Mesothelial cell of epicardium (in vitro differentiated cells): Measurements from ENCODE around the gene IFT20. TPM values are rescaled to one million over a fixed set of nuclear protein-coding genes. Genes with fewer than 3 reads are reported as not detected.

ENCODE experiments used
- DNase-seq, 2 experiments: peaks; one replicate each; pipeline ENCODE4 v3.0.0; 2021; ENCODE audit warnings: low spot score in 2 of 2; ENCODE audit not compliant: unreplicated experiment in 2 of 2
- H3K27ac Mint-ChIP-seq: 2 replicates; pipeline ENCODE4 v1.8.0; 2021; ENCODE audit warnings: mixed read lengths
- H3K27me3 Mint-ChIP-seq: 2 replicates; pipeline ENCODE4 v1.8.0; 2021; ENCODE audit warnings: low read depth, mixed read lengths
- H3K36me3 Mint-ChIP-seq: 2 replicates; pipeline ENCODE4 v1.8.0; 2021; ENCODE audit warnings: mixed read lengths
- H3K4me1 Mint-ChIP-seq: 2 replicates; pipeline ENCODE4 v1.8.0; 2021; ENCODE audit warnings: mixed read lengths
- H3K4me3 Mint-ChIP-seq: 2 replicates; pipeline ENCODE4 v1.8.0; 2021; ENCODE audit warnings: mild to moderate bottlenecking, moderate library complexity, mixed read lengths
- H3K9me3 Mint-ChIP-seq: 2 replicates; pipeline ENCODE4 v1.8.0; 2021; ENCODE audit warnings: mixed read lengths
- CTCF ChIP-seq: fragments of 200-600 bp; sonication (generic); IDR thresholded peaks from one replicate; pipeline ENCODE4 v1.5.0; 2021; ENCODE audit warnings: antibody characterized with exemption; ENCODE audit not compliant: unreplicated experiment
- microRNA-seq: library from miRNA; unstranded; fragments of <30 nt; microRNA quantifications from one replicate; pipeline ENCODE4 v1.2.0, GENCODE V29; 2021; ENCODE audit warnings: inconsistent platforms, mixed read lengths
- total RNA-seq: library from RNA; stranded (reverse); gene quantifications from 3 replicates; pipeline ENCODE4 v1.2.1, GENCODE V29; 2021

The IFT20 gene
- total RNA-seq, 1 donor from 2014 or later = 40.2 TPM

GRCh38 chr17:28290703-28291102 is 44.6 kb downstream of the IFT20 start:
- no peaks in the 10 kb centered on the region for H3K36me3 Mint-ChIP-seq
- H3K27me3 Mint-ChIP-seq = no peaks in the 10 kb centered on the region
- DNase-seq = no peak
- H3K4me1 Mint-ChIP-seq = peaks cover 2% of the 10 kb centered on the region
- no peak for TF ChIP-seq CTCF
- no peak overlapping the region for H3K4me3 Mint-ChIP-seq
- H3K9me3 Mint-ChIP-seq = no peaks in the 10 kb centered on the region
- H3K27ac Mint-ChIP-seq = no peak overlapping the region

GRCh38 chr17:28285965-28286364 is 49.3 kb downstream of the IFT20 start:
- Mint-ChIP-seq H3K27ac (no peak overlapping the region), H3K4me1 (peaks cover 4% of the 10 kb centered on the region), H3K4me3 (no peak overlapping the region), H3K36me3 (no peaks in the 10 kb centered on the region), H3K9me3 (no peaks in the 10 kb centered on the region), H3K27me3 (no peaks in the 10 kb centered on the region)
- DNase-seq = no peak
- TF ChIP-seq CTCF = no peak

- no peak for TF ChIP-seq CTCF
- no peak for DNase-seq
- no peaks in the 10 kb centered on the region for H3K9me3 Mint-ChIP-seq
- H3K27ac Mint-ChIP-seq = peak overlapping the region; percentile 8
- no peaks in the 10 kb centered on the region for H3K27me3 Mint-ChIP-seq
- no peak overlapping the region for H3K4me3 Mint-ChIP-seq
- no peaks in the 10 kb centered on the region for H3K36me3 Mint-ChIP-seq
- peaks cover 4% of the 10 kb centered on the region for H3K4me1 Mint-ChIP-seq
Measured at GRCh38 chr17:28282596-28282995, 52.7 kb downstream of the IFT20 start.

GRCh38 chr17:28280826-28281225 is 54.4 kb downstream of the IFT20 start:
- no peak overlapping the region for H3K27ac Mint-ChIP-seq
- H3K9me3 Mint-ChIP-seq = no peaks in the 10 kb centered on the region
- H3K4me3 Mint-ChIP-seq = no peak overlapping the region
- peaks cover 4% of the 10 kb centered on the region for H3K4me1 Mint-ChIP-seq
- no peaks in the 10 kb centered on the region for H3K36me3 Mint-ChIP-seq
- TF ChIP-seq CTCF = no peak
- DNase-seq = no peak
- no peaks in the 10 kb centered on the region for H3K27me3 Mint-ChIP-seq

GRCh38 chr17:28279411-28279810 is 55.9 kb downstream of the IFT20 start:
- H3K36me3 Mint-ChIP-seq = no peaks in the 10 kb centered on the region
- DNase-seq = no peak
- TF ChIP-seq CTCF = no peak
- H3K4me1 Mint-ChIP-seq = peaks cover 11% of the 10 kb centered on the region
- no peaks in the 10 kb centered on the region for H3K9me3 Mint-ChIP-seq
- no peaks in the 10 kb centered on the region for H3K27me3 Mint-ChIP-seq
- H3K27ac Mint-ChIP-seq = no peak overlapping the region
- H3K4me3 Mint-ChIP-seq = no peak overlapping the region

Small RNA genes lying within 50 kb of the gene (microRNA-seq; reads per million reads assigned to microRNA genes)
- gene MIR4723 = 2.1 reads per million

Other genes with a start within 250 kb of the IFT20 start
- 43.0 to 45.5 TPM (median 43.3 TPM) in 3 replicates for gene TMEM97, start 16.3 kb downstream of the IFT20 start, total RNA-seq
- 35.8 to 41.8 TPM (median 37.6 TPM) in 3 replicates for gene TNFAIP1, start 289 bp upstream of the IFT20 start, total RNA-seq
- gene POLDIP2, start 22.1 kb upstream of the IFT20 start, total RNA-seq = 60.8 to 61.0 TPM (median 60.9 TPM) in 3 replicates
- not detected in 3 replicates for gene SEBOX, start 29.7 kb upstream of the IFT20 start, total RNA-seq
- gene VTN, start 34.8 kb upstream of the IFT20 start, total RNA-seq = 0.47 to 0.51 TPM (median 0.50 TPM) in 3 replicates
- gene SARM1, start 36.2 kb upstream of the IFT20 start, total RNA-seq = 17.3 to 19.0 TPM (median 17.3 TPM) in 3 replicates
- 13.3 to 15.2 TPM (median 13.5 TPM) in 3 replicates for gene SLC46A1, start 70.7 kb upstream of the IFT20 start, total RNA-seq
- gene SLC13A2, start 138.2 kb upstream of the IFT20 start, total RNA-seq = not detected in 3 replicates
- 0.34 to 0.42 TPM (median 0.34 TPM) in 3 replicates for gene FOXN1, start 170.9 kb upstream of the IFT20 start, total RNA-seq
- gene UNC119, start 217.2 kb upstream of the IFT20 start, total RNA-seq = 61.0 to 66.2 TPM (median 61.2 TPM) in 3 replicates
- 75.2 to 80.7 TPM (median 78.7 TPM) in 3 replicates for gene PIGS, start 236.1 kb upstream of the IFT20 start, total RNA-seq
- 22.6 to 24.6 TPM (median 22.6 TPM) in 3 replicates for gene ALDOC, start 241.4 kb upstream of the IFT20 start, total RNA-seq